Esophagus squamous epithelium (tissue), 4 donors: ENCODE data around the gene IFT25.

ENCODE experiments used
- POLR2A ChIP-seq, 4 donors: fragments of 450-650 bp; IDR thresholded peaks; one replicate each; pipeline ENCODE4 v1.6.1; 2017; ENCODE audit warnings: antibody characterized with exemption in 4 of 4, mild to moderate bottlenecking in 4 of 4, moderate library complexity in 3 of 4
- TF ChIP-seq, protein P1 (sequence below), 6 experiments: fragments of 450-650 bp in 4 of 6; fragments of 200-600 bp in 2 of 6; sonication (generic) in 2 of 6; IDR thresholded peaks; one replicate each; pipeline ENCODE4 v1.5.1; 2016 to 2019; ENCODE audit warnings: antibody characterized with exemption in 6 of 6, mild to moderate bottlenecking in 4 of 6, moderate library complexity in 4 of 6

- TF ChIP-seq, protein P1, sequence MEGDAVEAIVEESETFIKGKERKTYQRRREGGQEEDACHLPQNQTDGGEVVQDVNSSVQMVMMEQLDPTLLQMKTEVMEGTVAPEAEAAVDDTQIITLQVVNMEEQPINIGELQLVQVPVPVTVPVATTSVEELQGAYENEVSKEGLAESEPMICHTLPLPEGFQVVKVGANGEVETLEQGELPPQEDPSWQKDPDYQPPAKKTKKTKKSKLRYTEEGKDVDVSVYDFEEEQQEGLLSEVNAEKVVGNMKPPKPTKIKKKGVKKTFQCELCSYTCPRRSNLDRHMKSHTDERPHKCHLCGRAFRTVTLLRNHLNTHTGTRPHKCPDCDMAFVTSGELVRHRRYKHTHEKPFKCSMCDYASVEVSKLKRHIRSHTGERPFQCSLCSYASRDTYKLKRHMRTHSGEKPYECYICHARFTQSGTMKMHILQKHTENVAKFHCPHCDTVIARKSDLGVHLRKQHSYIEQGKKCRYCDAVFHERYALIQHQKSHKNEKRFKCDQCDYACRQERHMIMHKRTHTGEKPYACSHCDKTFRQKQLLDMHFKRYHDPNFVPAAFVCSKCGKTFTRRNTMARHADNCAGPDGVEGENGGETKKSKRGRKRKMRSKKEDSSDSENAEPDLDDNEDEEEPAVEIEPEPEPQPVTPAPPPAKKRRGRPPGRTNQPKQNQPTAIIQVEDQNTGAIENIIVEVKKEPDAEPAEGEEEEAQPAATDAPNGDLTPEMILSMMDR (IDR thresholded peaks at IDR 0.05) = no peak
- TF ChIP-seq POLR2A (IDR thresholded peaks at IDR 0.05) = no peak
These were observed 26.2 kb upstream of the IFT25 start for GRCh38 chr1:53971718-53972117.
